SKM-1 treated with dmso at 0.1 percent for 144 hours (cell line): Measurements from ENCODE around the gene PDE8B.

Source experiments
- DNase-seq: peaks from one replicate; lab custom pipeline; 2025; ENCODE audit not compliant: unreplicated experiment; lab: John Stamatoyannopoulos, UW

The PDE8B gene

GRCh38 chr5:77210091-77210963 is at the start of gene PDE8B:
Gene PDE8B (plus strand): TSS chr5:77210680. CDS start chr5:77210926, 246 bp downstream.
- no peak for DNase-seq

- no peak for DNase-seq
These were observed 47.0 kb upstream of the PDE8B start for GRCh38 chr5:77163453-77163852.

- no peak for DNase-seq
These were observed 43.4 kb upstream of the PDE8B start for GRCh38 chr5:77167063-77167462.

- DNase-seq = no peak
These were observed 42.8 kb upstream of the PDE8B start for GRCh38 chr5:77167695-77168121.

- no peak for DNase-seq
These were observed 42.2 kb upstream of the PDE8B start for GRCh38 chr5:77168161-77168878.

- DNase-seq = no peak
These were observed 41.6 kb upstream of the PDE8B start for GRCh38 chr5:77168879-77169244.

GRCh38 chr5:77170196-77170890 is 40.1 kb upstream of the PDE8B start:
- no peak for DNase-seq

- no peak for DNase-seq
These were observed 39.2 kb upstream of the PDE8B start for GRCh38 chr5:77171141-77171910.

- DNase-seq = no peak
These were observed 37.7 kb upstream of the PDE8B start for GRCh38 chr5:77172713-77173328.

- no peak for DNase-seq
These were observed 36.0 kb upstream of the PDE8B start for GRCh38 chr5:77174526-77174925.

- no peak for DNase-seq
These were observed 35.2 kb upstream of the PDE8B start for GRCh38 chr5:77175231-77175630.

GRCh38 chr5:77176429-77176828 is 34.1 kb upstream of the PDE8B start:
- DNase-seq = no peak

GRCh38 chr5:77177576-77177975 is 32.9 kb upstream of the PDE8B start:
- DNase-seq = no peak

- DNase-seq = no peak
These were observed 30.1 kb upstream of the PDE8B start for GRCh38 chr5:77180167-77181081.

- no peak for DNase-seq
These were observed 29.3 kb upstream of the PDE8B start for GRCh38 chr5:77181173-77181572.

GRCh38 chr5:77181596-77182304 is 28.7 kb upstream of the PDE8B start:
- DNase-seq = no peak

GRCh38 chr5:77182367-77182766 is 28.1 kb upstream of the PDE8B start:
- no peak for DNase-seq

- no peak for DNase-seq
These were observed 23.7 kb upstream of the PDE8B start for GRCh38 chr5:77186652-77187370.
